ENCODE results near the gene ZAP70. TPM values are rescaled to one million over a fixed set of nuclear protein-coding genes. Genes with fewer than 3 reads are reported as not detected.
"Not testable (repeated sequence)": the region's sequence is repeated elsewhere in the genome, so short reads cannot be mapped to it uniquely, and the experiment has no call there.

ZAP70 gene
- total RNA-seq, 1 donor from 2014 or later = 240 TPM

DNA sequence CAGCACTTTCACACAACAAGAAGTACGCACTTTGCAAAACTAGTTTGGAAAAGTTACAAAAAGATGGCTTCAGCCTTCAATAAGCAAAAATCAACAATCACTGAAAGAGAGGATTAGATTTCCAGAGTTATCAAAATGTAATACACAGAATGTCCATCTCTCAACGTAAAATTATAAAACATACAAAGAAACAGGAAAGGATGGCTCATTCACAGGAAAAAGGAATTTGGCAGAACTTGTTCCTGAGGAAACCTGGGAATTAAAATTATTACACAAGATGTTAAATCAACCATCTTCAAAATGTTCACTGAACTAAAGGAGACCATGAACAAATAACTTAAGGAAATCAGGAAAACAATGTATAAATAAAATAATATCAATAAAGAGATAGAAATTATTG, 35.9 kb upstream of the ZAP70 start:
- no peak overlapping the region for H3K4me3 Mint-ChIP-seq
- DNase-seq = no peak
- peaks cover 3% of the 10 kb centered on the region for H3K27me3 Mint-ChIP-seq
- H3K36me3 Mint-ChIP-seq (ENCODE audit: low read depth) = peaks cover 10% of the 10 kb centered on the region
- peaks cover 4% of the 10 kb centered on the region for H3K9me3 Mint-ChIP-seq
- intact Hi-C loops (cut with micrococcal nuclease) = no loop called here
- H3K4me1 Mint-ChIP-seq = peaks cover 35% of the 10 kb centered on the region
- no peak overlapping the region for H3K27ac Mint-ChIP-seq

DNA sequence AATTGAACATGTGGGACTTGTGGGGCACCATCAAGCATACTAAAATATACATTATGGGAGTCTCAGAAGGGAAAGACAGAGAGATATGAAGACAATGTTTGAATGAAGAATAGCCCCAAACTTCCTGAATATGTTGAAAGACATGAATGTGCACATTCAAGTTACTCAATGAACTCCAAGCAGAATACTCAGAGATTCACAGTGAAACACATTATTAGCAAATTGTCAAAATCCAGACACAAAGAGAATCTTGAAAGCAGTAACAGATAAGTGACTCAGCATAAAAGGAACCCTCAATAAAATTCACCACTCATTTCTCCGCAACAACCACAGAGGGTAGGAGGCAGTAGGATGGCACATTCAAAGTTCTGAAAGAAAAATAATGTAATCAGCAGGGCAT, 35.1 kb upstream of the ZAP70 start:
- DNase-seq = no peak
- H3K4me1 Mint-ChIP-seq = peaks cover 30% of the 10 kb centered on the region
- H3K27ac Mint-ChIP-seq = no peak overlapping the region
- H3K4me3 Mint-ChIP-seq = no peak overlapping the region
- H3K36me3 Mint-ChIP-seq (ENCODE audit: low read depth) = peaks cover 10% of the 10 kb centered on the region
- peaks cover 6% of the 10 kb centered on the region for H3K27me3 Mint-ChIP-seq
- peaks cover 4% of the 10 kb centered on the region for H3K9me3 Mint-ChIP-seq
- intact Hi-C loops (cut with micrococcal nuclease) = no loop called here

DNA sequence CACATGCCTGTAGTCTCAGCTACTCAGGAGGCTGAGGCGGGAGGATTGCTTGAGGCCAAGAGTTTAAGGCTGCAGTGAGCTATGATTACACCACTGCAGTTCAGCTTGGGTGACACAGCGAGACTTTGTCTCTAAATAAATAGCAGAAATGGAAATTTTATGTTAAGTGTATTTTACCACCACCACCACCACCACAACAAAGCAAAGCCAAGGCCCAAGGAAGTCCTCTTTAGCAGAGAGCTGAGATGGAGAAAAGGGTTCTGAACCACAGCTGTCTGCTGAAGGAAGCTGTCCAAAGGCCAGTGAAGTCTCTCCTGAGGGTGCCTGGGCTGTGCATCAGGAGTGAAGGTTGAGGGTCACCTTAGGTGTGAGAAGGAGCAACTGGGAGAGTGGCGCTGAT, 26.1 kb upstream of the ZAP70 start:
- H3K36me3 Mint-ChIP-seq (ENCODE audit: low read depth); intact Hi-C loops (cut with micrococcal nuclease); H3K27me3 Mint-ChIP-seq; H3K9me3 Mint-ChIP-seq; H3K4me3 Mint-ChIP-seq: not testable (repeated sequence)
- H3K27ac Mint-ChIP-seq = peak overlapping the region; percentile 56
- DNase-seq = peak; percentile 70
- H3K4me1 Mint-ChIP-seq = peaks cover 16% of the 10 kb centered on the region

DNA sequence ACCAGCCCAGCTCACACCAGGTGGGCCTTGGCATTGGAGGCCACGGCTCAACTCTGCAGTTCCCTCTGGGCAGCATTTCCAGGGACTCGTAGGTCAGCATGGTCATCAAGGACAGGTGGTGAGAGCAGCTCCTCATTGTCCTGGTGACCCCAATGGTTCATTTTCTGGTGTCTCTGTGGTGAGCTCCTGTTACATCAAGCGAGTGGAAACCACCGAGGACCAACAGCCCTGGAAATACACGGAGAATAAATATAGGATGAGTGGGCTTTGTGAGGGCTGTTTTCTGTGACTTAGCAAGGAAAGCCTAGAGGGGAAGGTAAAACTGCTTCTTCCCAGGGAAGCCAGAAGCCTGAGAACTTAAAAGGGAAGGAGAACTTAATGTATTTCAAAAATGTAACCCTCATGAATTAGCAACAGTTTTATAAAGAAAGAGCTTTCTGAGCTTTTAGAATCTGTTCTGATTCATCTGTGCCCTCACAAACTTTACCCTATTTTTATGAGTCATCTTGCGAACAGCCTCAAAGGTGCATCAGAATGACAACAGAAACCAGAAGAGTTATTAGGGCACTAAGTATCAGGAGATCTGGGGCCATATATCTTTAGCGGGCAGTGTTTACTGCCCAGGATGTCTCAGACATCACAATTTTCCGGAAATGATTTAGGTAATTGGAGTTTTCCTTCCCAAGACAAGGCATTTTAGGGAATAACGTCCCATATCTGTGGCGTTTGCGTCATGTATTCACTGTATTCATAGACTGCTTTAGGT, 25.1 kb upstream of the ZAP70 start:
- H3K27ac Mint-ChIP-seq = peak overlapping the region; percentile 68
- H3K4me1 Mint-ChIP-seq = peaks cover 16% of the 10 kb centered on the region
- intact Hi-C loops (cut with micrococcal nuclease) = loop anchor here (1.0 kb wide), 1 partner anchor 14 kb away; no protein-coding TSS in a partner anchor
- H3K27me3 Mint-ChIP-seq = no peaks in the 10 kb centered on the region
- H3K9me3 Mint-ChIP-seq = no peaks in the 10 kb centered on the region
- peak overlapping the region; percentile 16 for H3K4me3 Mint-ChIP-seq
- no peaks in the 10 kb centered on the region for H3K36me3 Mint-ChIP-seq (ENCODE audit: low read depth)
- no peak for DNase-seq

DNA sequence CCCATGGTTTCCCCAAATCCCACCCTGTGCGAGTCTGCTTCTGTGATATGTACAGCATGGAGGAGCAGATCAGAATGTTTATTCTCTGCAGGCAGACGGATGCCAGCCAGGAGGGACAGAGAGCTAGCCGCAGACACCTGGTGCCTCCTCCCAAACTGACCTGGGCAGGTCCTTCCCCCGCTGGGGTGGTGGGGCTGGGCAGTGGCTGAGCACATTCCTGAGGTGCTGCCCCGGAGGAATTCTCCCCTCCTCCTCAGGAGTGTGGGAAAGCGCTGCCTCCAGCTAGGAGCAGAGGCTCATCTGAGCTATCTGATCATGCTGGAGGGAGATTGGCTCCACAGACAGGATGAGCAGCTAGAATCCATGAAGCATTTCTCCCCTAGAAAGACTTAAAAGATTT, 22.2 kb upstream of the ZAP70 start:
- no peaks in the 10 kb centered on the region for H3K27me3 Mint-ChIP-seq
- intact Hi-C loops (cut with micrococcal nuclease) = no loop called here
- no peak for DNase-seq
- H3K36me3 Mint-ChIP-seq (ENCODE audit: low read depth) = no peaks in the 10 kb centered on the region
- H3K4me1 Mint-ChIP-seq = peaks cover 13% of the 10 kb centered on the region
- H3K27ac Mint-ChIP-seq = no peak overlapping the region
- no peak overlapping the region for H3K4me3 Mint-ChIP-seq
- no peaks in the 10 kb centered on the region for H3K9me3 Mint-ChIP-seq

DNA sequence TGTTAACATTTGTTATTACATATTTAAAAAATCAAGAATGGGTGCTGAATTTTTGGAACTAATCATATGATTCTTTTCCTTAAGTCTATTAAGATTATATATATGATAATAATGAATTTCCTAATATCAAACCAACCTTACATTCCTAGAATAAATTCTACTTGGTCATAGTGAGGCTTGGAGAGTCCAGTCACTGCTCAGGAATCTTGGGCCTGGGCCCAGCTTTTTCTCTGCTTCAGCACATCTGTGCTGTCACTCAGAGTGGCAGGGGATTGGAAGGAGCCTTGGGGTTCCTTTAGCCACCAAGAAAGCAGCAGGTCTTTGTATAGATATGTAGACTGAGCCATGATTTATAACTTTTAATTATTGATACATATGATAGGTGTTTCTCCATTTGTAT, 19.9 kb upstream of the ZAP70 start:
- Mint-ChIP-seq H3K27me3 (no peaks in the 10 kb centered on the region), H3K4me1 (peaks cover 12% of the 10 kb centered on the region), H3K36me3 (ENCODE audit: low read depth) (no peaks in the 10 kb centered on the region), H3K27ac (no peak overlapping the region), H3K4me3 (no peak overlapping the region), H3K9me3 (no peaks in the 10 kb centered on the region)
- DNase-seq = no peak
- intact Hi-C loops (cut with micrococcal nuclease) = no loop called here

DNA sequence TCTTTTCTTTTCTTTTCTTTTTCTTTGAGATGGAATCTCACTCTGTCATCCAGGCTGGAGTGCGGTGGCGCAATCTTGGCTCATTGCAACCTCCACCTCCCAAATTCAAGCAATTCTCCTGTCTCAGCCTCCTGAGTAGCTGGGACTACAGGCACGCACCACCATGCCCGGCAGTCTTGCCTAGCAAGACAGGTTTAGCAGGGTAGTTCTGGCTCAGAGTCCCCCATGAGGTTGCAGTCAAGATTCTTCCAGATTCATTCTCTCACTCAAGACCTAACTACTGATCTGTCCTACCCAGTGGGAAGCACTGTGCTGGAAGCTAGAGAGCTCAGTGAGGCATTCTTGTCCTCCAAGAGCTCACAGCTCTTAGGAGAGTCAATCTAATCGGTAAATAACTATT, 17.6 kb upstream of the ZAP70 start:
- DNase-seq = no peak
- H3K9me3 Mint-ChIP-seq = no peaks in the 10 kb centered on the region
- no peaks in the 10 kb centered on the region for H3K36me3 Mint-ChIP-seq (ENCODE audit: low read depth)
- intact Hi-C loops (cut with micrococcal nuclease) = loop anchor here (5.0 kb wide), 1 partner anchor 48 kb away; the partner anchor contains the start of gene COX5B
- peaks cover 2% of the 10 kb centered on the region for H3K27me3 Mint-ChIP-seq
- H3K4me1 Mint-ChIP-seq = peaks cover 12% of the 10 kb centered on the region
- H3K4me3 Mint-ChIP-seq = no peak overlapping the region
- H3K27ac Mint-ChIP-seq = no peak overlapping the region

DNA sequence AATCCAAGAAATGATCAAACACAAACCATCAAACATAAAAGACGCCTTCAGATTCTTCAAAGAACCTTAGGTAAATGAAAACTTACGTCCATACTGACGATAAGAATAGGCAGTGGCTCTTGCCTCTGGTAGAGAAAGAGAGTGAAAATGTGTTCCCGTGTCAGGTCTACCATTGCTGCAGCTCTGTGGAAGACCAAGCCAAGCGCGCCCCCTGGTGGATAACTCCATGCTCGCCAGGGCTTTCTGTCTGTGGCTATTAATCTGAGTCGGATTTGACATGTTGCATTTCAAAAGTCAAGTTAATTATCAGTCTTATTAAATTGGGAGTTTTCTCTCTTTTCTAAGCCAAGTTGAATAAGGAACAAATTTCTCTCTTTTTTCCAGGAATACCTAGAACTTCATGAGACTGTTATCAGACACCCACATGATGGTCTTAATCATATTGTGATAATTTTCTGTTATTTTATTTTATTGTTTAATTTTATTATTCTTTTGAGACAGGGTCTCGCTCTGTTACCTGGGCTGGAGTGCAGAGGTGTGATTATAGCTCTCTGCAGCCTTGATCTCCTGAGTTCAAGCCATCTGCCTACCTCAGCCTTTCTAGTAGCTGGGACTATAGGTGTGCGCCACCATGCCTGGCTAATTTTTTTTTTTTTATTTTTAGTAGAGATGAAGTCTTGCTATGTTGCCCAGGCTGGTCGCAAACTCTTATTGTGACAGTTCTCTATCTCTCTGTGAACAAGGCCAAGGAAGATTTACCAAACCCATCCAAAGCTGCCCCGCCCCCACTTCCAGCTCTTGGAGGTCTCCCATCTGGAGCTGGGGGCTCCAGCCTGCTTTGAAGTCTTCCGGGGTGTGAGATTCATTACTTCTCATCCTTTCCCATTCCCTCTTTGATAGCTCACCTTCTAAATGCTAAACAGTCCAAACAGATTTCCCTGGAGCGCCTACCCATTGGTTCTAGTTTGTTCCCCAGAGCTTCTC, 15.8 kb upstream of the ZAP70 start:
- Mint-ChIP-seq H3K9me3 (no peaks in the 10 kb centered on the region), H3K4me3 (peak overlapping the region; percentile 38), H3K27ac (peak overlapping the region; percentile 54), H3K36me3 (ENCODE audit: low read depth) (no peaks in the 10 kb centered on the region), H3K4me1 (peaks cover 12% of the 10 kb centered on the region), H3K27me3 (peaks cover 2% of the 10 kb centered on the region)
- intact Hi-C loops (cut with micrococcal nuclease) = loop anchor here (1.0 to 5.0 kb wide), 3 partner anchors 33 to 107 kb away; partner anchors contain the start of genes ACTR1B and COX5B
- DNase-seq = peak; percentile 97

DNA sequence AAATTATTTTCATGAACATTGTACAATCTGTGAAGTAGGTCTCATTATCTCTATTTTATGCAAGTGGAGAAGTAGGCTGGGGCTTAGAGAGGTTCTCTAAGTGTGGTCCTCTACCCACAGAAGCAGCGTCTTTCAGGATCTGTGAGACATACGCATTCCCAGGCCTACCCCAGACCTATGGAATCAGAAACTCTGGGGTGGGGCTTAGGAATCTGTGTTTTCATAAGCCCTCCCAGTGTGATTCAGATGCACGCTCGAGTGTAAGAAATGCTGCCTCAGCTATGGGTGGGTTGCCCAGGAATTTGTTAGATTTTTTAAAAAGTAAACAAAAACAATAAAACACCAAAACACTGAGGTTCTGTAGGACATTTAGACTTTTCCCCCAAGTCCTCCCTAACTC, 14.8 kb upstream of the ZAP70 start:
- DNase-seq = no peak
- peaks cover 2% of the 10 kb centered on the region for H3K27me3 Mint-ChIP-seq
- H3K4me1 Mint-ChIP-seq = peaks cover 12% of the 10 kb centered on the region
- H3K9me3 Mint-ChIP-seq = no peaks in the 10 kb centered on the region
- intact Hi-C loops (cut with micrococcal nuclease) = loop anchor here (5.0 kb wide), 1 partner anchor 51 kb away; the partner anchor contains the start of gene COX5B
- no peak overlapping the region for H3K27ac Mint-ChIP-seq
- H3K4me3 Mint-ChIP-seq = no peak overlapping the region
- H3K36me3 Mint-ChIP-seq (ENCODE audit: low read depth) = no peaks in the 10 kb centered on the region

DNA sequence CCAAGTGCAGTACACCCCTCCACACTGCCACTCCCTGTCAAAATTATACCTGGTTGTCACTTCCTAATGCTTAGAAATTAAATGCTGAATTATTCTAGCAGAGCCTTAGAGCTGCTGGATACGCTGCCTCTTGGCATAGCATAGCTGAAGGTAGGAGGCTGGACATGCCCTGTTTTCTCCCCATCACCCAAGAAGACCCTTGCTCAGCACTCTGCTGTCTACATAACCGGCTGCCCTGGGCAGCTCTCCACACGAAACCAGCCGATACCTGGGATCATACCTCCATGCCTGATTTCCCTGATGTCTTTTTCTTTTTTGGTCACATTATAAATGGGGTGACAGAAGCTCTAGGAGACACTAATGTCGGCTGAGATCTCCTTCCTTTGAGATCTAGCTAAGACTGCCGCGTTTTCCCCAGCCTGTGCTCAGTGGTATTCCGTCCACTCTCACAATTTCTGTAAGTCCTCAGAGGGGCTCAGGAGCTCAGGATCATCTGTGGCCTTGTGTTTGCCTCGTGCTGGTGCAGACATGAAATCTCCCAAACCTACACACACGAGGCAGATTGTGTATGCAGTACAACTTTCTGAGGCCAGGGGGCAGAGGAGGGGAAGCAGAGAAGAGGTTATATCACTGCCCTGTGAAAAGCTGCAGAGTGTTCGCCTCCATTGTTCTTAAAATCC, 13.5 kb upstream of the ZAP70 start:
- intact Hi-C loops (cut with micrococcal nuclease) = loop anchor here (1.0 to 5.0 kb wide), 2 partner anchors 48 to 53 kb away; partner anchors contain the start of gene COX5B
- Mint-ChIP-seq H3K9me3 (no peaks in the 10 kb centered on the region), H3K4me1 (peaks cover 12% of the 10 kb centered on the region), H3K4me3 (no peak overlapping the region), H3K27me3 (peaks cover 4% of the 10 kb centered on the region), H3K36me3 (ENCODE audit: low read depth) (no peaks in the 10 kb centered on the region), H3K27ac (no peak overlapping the region)
- peak; percentile 92 for DNase-seq

DNA sequence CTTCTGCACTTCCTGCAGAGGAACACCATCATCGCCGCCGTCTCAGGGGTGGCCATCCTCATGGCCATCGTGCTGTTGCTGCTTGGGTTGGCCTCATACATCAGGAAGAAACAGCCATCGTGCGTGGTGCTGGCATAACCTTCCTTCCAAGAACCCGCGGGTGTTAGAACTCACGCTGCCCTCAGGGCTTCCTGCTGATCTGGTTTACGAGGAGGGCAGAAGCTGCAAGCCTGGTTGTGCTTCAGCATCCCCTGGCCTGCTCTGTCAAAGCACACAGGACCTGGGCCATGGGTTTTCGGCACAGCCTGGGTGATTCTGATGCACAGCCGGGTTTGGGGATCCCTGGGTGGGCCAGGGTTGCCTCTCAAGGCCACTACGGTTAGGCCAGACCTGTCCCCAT, 12.2 kb upstream of the ZAP70 start:
- Mint-ChIP-seq H3K4me3 (no peak overlapping the region), H3K27ac (no peak overlapping the region), H3K9me3 (no peaks in the 10 kb centered on the region), H3K36me3 (ENCODE audit: low read depth) (no peaks in the 10 kb centered on the region), H3K4me1 (peaks cover 12% of the 10 kb centered on the region), H3K27me3 (peaks cover 4% of the 10 kb centered on the region)
- intact Hi-C loops (cut with micrococcal nuclease) = no loop called here
- no peak for DNase-seq

DNA sequence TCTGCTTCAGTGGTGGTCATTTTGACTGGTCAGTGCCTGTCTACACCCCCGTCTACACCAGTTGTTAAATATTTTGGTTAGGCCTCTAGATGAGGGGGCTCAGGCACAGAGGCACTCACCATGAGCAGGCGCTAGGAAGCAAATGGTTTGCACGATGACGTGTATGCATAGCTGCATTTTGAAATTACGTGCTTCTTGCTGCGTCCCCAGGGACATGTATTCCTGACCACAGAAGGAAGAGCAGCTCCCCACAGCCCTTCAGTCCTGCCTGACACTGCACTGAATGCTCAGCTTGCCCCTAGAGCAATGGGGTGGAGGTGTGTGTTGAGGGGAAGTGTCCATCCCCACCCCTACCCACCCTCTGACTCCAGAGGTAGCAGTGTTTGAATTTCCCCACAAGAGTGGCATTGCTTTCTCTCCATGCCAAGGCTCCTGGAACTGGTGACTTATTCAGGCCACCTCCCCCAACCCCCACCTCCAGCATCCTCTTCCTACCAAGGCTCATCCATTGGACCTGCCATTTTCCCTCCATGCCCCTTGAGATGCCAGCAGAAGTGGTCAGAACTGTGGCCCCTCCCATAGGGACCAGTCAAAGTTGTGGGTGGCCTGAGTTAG, 11.4 kb upstream of the ZAP70 start:
- no peak overlapping the region for H3K4me3 Mint-ChIP-seq
- H3K36me3 Mint-ChIP-seq (ENCODE audit: low read depth) = no peaks in the 10 kb centered on the region
- peaks cover 7% of the 10 kb centered on the region for H3K4me1 Mint-ChIP-seq
- no peak for DNase-seq
- H3K9me3 Mint-ChIP-seq = no peaks in the 10 kb centered on the region
- no peak overlapping the region for H3K27ac Mint-ChIP-seq
- intact Hi-C loops (cut with micrococcal nuclease) = no loop called here
- H3K27me3 Mint-ChIP-seq = peaks cover 4% of the 10 kb centered on the region

DNA sequence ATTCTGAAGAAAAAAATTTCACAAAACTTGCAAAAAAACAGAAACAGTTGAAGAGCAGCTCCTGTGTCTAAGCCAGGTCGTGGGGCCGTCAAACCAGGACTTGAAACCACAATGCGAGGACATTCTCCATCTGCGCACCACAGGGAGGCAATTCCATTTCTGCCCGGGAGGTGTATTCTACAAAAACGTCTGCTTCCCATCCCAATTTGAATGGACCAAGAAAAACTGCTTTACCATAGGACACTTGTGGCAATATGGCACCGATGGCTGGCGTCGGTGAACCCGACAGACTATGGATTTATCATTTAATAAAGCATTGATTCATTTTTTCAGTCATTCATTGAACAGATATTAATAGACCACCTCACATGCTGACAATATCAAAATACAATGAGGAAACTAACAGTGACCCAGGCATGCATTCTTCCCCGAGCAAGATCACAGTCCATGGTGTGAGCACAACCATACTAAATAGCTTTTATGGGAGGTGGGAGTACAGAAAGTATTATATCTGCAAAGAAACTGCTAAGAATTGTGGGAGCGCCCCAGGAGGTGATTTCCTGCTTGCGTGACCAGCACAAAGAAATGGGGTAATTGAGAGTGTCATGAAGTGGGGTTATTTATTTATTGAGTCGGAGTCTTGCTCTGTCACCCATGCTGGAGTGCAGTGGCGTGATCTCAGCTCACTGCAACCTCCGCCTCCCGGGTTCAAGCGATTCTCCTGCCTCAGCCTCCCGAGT, 10.5 kb upstream of the ZAP70 start:
- DNase-seq = no peak
- Mint-ChIP-seq H3K27me3 (peaks cover 4% of the 10 kb centered on the region), H3K4me3 (no peak overlapping the region), H3K9me3 (no peaks in the 10 kb centered on the region), H3K36me3 (ENCODE audit: low read depth) (no peaks in the 10 kb centered on the region), H3K4me1 (peaks cover 4% of the 10 kb centered on the region), H3K27ac (no peak overlapping the region)
- intact Hi-C loops (cut with micrococcal nuclease) = no loop called here
